ENCODE data around the gene SNTB2.
"Not testable (repeated sequence)": the region's sequence is repeated elsewhere in the genome, so short reads cannot be mapped to it uniquely, and the experiment has no call there.

Gene SNTB2

GRCh38 chr16:69239851-69240250 lies 52.9 kb downstream of the SNTB2 start:
- no peak for DNase-seq

GRCh38 chr16:69240331-69240730 lies 53.4 kb downstream of the SNTB2 start:
- DNase-seq = no peak

GRCh38 chr16:69241926-69242325 lies 55.0 kb downstream of the SNTB2 start:
- no peak for DNase-seq

GRCh38 chr16:69243479-69243878 lies 56.5 kb downstream of the SNTB2 start:
- DNase-seq = no peak

GRCh38 chr16:69244336-69244735 lies 57.4 kb downstream of the SNTB2 start:
- no peak for DNase-seq

GRCh38 chr16:69250081-69250480 lies 63.1 kb downstream of the SNTB2 start:
- no peak for DNase-seq

- no peak for DNase-seq
These were observed 66.9 kb downstream of the SNTB2 start for GRCh38 chr16:69253870-69254341.

- DNase-seq = not testable (repeated sequence)
These were observed 72.4 kb downstream of the SNTB2 start for GRCh38 chr16:69259428-69259764.

GRCh38 chr16:69260019-69260418 lies 73.1 kb downstream of the SNTB2 start:
- DNase-seq = no peak

GRCh38 chr16:69260506-69260905 lies 73.5 kb downstream of the SNTB2 start:
- no peak for DNase-seq

GRCh38 chr16:69266334-69267063 lies 79.5 kb downstream of the SNTB2 start:
- DNase-seq = no peak

- no peak for DNase-seq
These were observed 80.7 kb downstream of the SNTB2 start for GRCh38 chr16:69267633-69268032.

- DNase-seq = no peak
These were observed 83.4 kb downstream of the SNTB2 start for GRCh38 chr16:69270395-69270794.

- no peak for DNase-seq
These were observed 83.9 kb downstream of the SNTB2 start for GRCh38 chr16:69270831-69271230.

GRCh38 chr16:69273009-69273408 lies 86.0 kb downstream of the SNTB2 start:
- no peak for DNase-seq

- DNase-seq = no peak
These were observed 87.8 kb downstream of the SNTB2 start for GRCh38 chr16:69274699-69275235.

GRCh38 chr16:69276148-69277115 lies 89.5 kb downstream of the SNTB2 start:
- no peak for DNase-seq

- DNase-seq = no peak
These were observed 90.4 kb downstream of the SNTB2 start for GRCh38 chr16:69277413-69277812.

- DNase-seq = no peak
These were observed 96.9 kb downstream of the SNTB2 start for GRCh38 chr16:69283851-69284250.

GRCh38 chr16:69285240-69285639 lies 98.3 kb downstream of the SNTB2 start:
- no peak for DNase-seq

- peak; percentile 15 for DNase-seq
These were observed 100.2 kb downstream of the SNTB2 start for GRCh38 chr16:69286941-69287713.

- not testable (repeated sequence) for DNase-seq
These were observed 104.7 kb downstream of the SNTB2 start for GRCh38 chr16:69291657-69292056.

GRCh38 chr16:69293401-69293800 lies 106.4 kb downstream of the SNTB2 start:
- no peak for DNase-seq
